Measurements from ENCODE around the gene TMEM235. TPM values are rescaled to one million over a fixed set of nuclear protein-coding genes. Genes with fewer than 3 reads are reported as not detected.

Gene TMEM235
- total and polyA plus RNA-seq, 10 donors = not detected

DNA sequence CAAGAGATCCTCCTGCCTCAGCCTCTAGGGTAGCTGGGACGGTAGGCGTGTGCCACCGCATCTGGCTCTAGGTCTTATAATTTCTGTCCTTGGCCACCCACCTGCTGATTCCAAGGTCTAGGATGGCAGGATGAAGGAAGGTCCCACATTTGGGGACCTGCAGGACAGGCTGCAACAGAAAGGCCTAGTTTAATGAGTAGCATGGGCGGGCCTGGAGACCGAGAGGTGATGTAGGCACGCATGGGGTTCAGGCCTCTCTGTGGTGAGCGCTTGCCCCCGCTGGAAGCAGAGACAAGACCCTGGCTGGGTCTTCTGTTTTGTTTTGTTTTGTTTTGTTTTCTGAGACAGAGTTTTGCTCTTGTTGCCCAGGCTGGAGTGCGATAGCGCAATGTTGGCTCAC is 33.7 kb downstream of the TMEM235 start:
- TF ChIP-seq POLR2A (IDR thresholded peaks at IDR 0.05) = no peak
- no peak for TF ChIP-seq POLR2AphosphoS5 (IDR thresholded peaks at IDR 0.05)
- TF ChIP-seq, protein P1, sequence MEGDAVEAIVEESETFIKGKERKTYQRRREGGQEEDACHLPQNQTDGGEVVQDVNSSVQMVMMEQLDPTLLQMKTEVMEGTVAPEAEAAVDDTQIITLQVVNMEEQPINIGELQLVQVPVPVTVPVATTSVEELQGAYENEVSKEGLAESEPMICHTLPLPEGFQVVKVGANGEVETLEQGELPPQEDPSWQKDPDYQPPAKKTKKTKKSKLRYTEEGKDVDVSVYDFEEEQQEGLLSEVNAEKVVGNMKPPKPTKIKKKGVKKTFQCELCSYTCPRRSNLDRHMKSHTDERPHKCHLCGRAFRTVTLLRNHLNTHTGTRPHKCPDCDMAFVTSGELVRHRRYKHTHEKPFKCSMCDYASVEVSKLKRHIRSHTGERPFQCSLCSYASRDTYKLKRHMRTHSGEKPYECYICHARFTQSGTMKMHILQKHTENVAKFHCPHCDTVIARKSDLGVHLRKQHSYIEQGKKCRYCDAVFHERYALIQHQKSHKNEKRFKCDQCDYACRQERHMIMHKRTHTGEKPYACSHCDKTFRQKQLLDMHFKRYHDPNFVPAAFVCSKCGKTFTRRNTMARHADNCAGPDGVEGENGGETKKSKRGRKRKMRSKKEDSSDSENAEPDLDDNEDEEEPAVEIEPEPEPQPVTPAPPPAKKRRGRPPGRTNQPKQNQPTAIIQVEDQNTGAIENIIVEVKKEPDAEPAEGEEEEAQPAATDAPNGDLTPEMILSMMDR (IDR thresholded peaks at IDR 0.05 in 8 of 11, conservative IDR thresholded peaks at IDR 0.05 in 3 of 11) = no peak
- Histone ChIP-seq H3K4me3 (no peak overlapping the region), H3K4me1 (peaks cover 4 to 87% (median 51%) of the 10 kb centered on the region in 6 donors), H3K27ac (peak overlapping the region in 1 of 8 donors; percentile 25), H3K9me3 (no peaks in the 10 kb centered on the region), H3K27me3 (replicated peaks in 1 of 7) (peaks cover 0 to 19% (median 0%) of the 10 kb centered on the region in 7 donors), H3K36me3 (no peaks in the 10 kb centered on the region)
- 93 to 98% (median 95%) methylated on average over 10 of the region's 10 CpGs for WGBS, 5 donors
- no peak for DNase-seq
- intact Hi-C loops (cut with DNase I; ENCODE audit: low total_unique reads) = no loop called here

GRCh38 chr17:78266231-78266631 is 34.8 kb downstream of the TMEM235 start:
- peaks cover 0 to 30% (median 0%) of the 10 kb centered on the region in 7 donors for H3K27me3 ChIP-seq (replicated peaks in 1 of 7)
- peaks cover 4 to 87% (median 52%) of the 10 kb centered on the region in 6 donors for H3K4me1 ChIP-seq
- peak overlapping the region in 3 of 8 donors; percentile 1 to 18 (median 13) for H3K27ac ChIP-seq
- intact Hi-C loops (cut with DNase I; ENCODE audit: low total_unique reads) = no loop called here
- 66 to 93% (median 77%) methylated on average over 6 of the region's 6 CpGs for WGBS, 5 donors
- no peak overlapping the region for H3K4me3 ChIP-seq
- TF ChIP-seq, protein P1 (IDR thresholded peaks at IDR 0.05 in 8 of 11, conservative IDR thresholded peaks at IDR 0.05 in 3 of 11) = no peak
- TF ChIP-seq POLR2AphosphoS5 (IDR thresholded peaks at IDR 0.05) = no peak
- TF ChIP-seq POLR2A (IDR thresholded peaks at IDR 0.05) = no peak
- DNase-seq = no peak
- H3K9me3 ChIP-seq = no peaks in the 10 kb centered on the region
- no peaks in the 10 kb centered on the region for H3K36me3 ChIP-seq

- H3K36me3 ChIP-seq = no peaks in the 10 kb centered on the region
- no peak for DNase-seq
- H3K4me1 ChIP-seq = peaks cover 4 to 87% (median 50%) of the 10 kb centered on the region in 6 donors
- peaks cover 0 to 35% (median 0%) of the 10 kb centered on the region in 7 donors for H3K27me3 ChIP-seq (replicated peaks in 1 of 7)
- intact Hi-C loops (cut with DNase I; ENCODE audit: low total_unique reads) = no loop called here
- peak overlapping the region in 2 of 8 donors; percentile 13 to 18 for H3K27ac ChIP-seq
- H3K9me3 ChIP-seq = no peaks in the 10 kb centered on the region
- H3K4me3 ChIP-seq = no peak overlapping the region
- TF ChIP-seq, protein P1 (IDR thresholded peaks at IDR 0.05 in 8 of 11, conservative IDR thresholded peaks at IDR 0.05 in 3 of 11) = no peak
- TF ChIP-seq POLR2AphosphoS5 (IDR thresholded peaks at IDR 0.05) = no peak
- 78 to 82% (median 81%) methylated on average over 9 of the region's 9 CpGs for WGBS, 5 donors
These were observed 35.3 kb downstream of the TMEM235 start for GRCh38 chr17:78266771-78267170.

- no peak for DNase-seq
- 77 to 89% (median 85%) methylated on average over 25 to 26 of the region's 26 CpGs for WGBS, 5 donors
- intact Hi-C loops (cut with DNase I; ENCODE audit: low total_unique reads) = no loop called here
- Histone ChIP-seq H3K27me3 (replicated peaks in 1 of 7) (peaks cover 0 to 42% (median 0%) of the 10 kb centered on the region in 7 donors), H3K27ac (peak overlapping the region in 1 of 8 donors; percentile 13), H3K9me3 (no peaks in the 10 kb centered on the region), H3K36me3 (no peaks in the 10 kb centered on the region), H3K4me1 (peaks cover 6 to 87% (median 47%) of the 10 kb centered on the region in 6 donors), H3K4me3 (no peak overlapping the region)
- TF ChIP-seq POLR2A (IDR thresholded peaks at IDR 0.05) (no peak), POLR2AphosphoS5 (IDR thresholded peaks at IDR 0.05) (no peak)
- TF ChIP-seq, protein P1 (IDR thresholded peaks at IDR 0.05 in 8 of 11, conservative IDR thresholded peaks at IDR 0.05 in 3 of 11) = no peak
These were observed 36.0 kb downstream of the TMEM235 start for GRCh38 chr17:78267253-78268073.
